NCI-H226 (cell line): Measurements from ENCODE around the gene NQO2.
"Not testable (repeated sequence)": the region's sequence is repeated elsewhere in the genome, so short reads cannot be mapped to it uniquely, and the experiment has no call there.

Source experiments
- DNase-seq: peaks from one replicate; pipeline ENCODE4 v3.0.0-alpha.2; 2015

NQO2 gene

DNA sequence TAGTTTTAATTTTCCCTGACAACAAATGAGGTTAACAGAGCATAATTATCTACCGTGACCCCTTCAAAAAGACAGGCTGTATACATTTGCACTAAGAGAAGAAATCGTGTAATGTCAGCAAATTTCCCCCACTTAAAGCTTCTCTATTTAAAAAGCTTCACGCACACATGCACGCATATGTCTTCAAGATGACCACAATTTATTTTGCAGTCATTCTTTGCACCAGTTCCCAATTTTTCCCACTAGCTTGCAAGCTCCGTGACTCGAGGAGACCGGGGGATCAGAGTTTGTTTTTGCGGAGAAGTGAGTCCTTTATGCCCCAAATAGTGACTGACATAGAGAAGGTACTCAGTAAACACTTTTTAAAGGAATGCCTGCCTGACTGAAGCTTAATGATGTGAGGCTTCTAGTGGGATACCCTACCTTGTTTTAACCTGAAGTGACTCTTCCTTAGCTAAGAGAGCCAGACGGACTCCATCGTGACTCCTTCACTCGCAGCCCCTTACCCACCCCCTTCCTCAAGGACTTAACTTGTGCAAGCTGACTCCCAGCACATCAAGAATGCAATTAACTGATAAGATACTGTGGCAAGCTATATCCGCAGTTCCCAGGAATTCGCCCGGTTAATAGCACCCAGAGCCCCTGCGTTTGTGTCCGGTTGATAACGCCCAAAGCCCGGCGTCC, 9.3 kb upstream of the NQO2 start:
- peak; percentile 50 for DNase-seq

DNA sequence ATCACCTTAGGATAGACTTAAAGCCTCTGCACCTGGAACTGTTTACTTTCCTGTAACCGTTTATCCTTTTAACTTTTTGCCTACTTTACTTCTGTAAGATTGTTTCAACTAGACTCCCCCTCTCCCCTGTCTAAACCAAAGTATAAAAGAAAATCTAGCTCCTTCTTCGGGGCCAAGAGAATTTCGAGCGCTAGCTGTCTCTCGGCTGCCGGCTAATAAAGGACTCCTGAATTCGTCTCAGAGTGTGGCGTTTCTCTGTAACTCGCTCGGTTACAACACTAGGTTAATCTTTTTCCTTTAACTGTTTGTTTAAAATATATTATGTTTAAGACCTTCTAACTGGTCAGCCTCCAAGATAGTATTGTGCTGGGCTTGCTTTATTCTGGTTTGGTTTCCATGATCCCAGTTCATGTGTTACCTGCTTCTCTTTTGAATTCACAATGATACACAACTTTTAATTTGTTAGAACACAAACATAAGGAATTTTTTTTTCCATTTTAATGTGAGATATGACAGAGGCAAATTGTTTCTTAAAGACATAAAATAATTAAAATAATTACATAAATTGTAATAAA, 8.7 kb upstream of the NQO2 start:
- DNase-seq: no peak

DNA sequence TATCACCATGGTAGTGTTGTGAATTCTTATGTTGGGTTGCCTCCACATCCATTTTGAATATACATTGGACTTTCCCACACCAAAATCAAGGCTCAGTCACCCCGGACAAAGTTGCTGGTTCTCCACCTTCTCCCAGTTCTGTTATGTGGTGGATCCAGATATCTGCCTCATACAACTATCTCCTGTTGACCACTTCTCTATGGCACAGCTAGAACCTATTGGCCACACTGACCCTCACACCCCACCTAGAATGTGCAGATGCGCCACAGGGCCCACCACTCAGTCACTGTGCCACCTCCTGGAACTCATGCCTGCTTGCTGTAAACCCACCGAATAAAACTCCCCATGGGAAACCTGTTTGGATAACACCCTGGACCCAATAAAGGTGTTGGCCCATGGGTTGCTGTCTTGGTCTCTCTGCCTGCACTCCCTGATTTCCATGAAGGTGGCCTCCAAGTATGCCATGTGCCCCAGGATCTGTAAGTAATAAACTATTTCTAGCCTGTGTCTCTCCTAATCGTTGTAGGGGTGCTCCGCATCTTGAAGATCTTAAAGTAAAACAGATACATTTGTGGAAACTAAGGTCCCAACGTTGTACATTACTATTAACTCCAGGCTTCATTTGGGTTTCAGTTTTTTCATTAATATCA, 7.2 kb upstream of the NQO2 start:
- no peak for DNase-seq

DNA sequence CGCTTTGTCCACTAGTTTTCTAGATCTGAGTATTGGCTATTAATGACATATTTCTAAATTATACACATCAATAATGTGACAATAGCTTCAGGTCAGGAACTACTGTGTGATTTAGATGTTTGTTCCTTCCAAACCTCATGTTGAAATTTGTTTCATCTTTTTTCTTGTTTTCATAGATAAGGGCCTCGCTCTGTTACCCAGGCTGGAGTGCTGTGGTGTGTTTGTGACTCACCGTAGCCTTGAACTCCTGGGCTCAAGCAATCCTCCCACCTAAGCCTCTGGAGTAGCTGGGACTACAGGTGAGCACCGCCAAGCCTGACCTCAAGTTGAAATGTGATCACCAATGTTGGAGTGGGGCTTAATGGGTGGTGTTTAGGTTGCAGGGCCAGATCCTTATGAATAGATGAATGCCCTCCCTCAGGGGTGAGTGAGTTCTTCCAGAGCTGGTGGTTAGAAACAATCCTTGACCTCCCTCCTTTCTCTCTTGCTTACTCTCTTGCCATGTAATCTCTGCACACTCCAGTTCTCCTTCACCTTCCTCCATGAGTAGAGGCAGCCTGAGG, 5.9 kb upstream of the NQO2 start:
- peak; percentile 72 for DNase-seq

DNA sequence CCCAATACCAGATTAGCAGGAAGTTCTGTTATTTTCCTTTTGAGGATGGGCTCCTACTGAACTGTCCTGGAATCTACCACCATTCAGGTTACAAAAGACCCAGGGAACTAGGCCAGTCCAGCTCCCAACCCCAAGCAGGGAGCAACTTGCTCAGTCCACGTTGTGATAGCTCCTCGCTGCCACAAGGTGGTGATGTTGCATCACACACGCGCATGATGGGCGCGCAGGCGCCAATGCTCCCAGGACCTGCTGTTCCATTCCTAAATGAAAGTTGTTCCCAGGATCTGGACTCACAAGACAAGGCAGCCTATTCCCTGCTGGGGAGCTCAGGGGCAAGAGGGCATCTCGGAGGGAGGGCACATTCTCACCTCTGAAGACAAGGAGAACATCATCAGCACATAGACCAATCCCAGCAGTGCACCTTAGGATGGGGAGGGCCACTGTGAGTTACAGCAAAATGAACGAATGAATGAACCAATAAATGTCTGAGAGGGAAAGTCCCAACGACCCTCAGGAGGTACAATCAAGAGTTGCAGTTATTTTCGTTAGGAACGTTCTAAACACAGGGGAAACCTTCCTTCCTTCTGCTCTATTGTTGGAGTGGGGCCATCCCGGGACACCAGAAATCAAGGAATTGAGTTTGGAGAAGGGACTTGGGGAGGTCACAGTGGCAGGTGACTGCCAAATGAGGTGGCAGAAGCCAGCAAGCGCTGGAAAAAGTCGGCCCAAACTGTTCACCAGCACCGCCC, 1.3 kb upstream of the NQO2 start:
- not testable (repeated sequence) for DNase-seq

DNA sequence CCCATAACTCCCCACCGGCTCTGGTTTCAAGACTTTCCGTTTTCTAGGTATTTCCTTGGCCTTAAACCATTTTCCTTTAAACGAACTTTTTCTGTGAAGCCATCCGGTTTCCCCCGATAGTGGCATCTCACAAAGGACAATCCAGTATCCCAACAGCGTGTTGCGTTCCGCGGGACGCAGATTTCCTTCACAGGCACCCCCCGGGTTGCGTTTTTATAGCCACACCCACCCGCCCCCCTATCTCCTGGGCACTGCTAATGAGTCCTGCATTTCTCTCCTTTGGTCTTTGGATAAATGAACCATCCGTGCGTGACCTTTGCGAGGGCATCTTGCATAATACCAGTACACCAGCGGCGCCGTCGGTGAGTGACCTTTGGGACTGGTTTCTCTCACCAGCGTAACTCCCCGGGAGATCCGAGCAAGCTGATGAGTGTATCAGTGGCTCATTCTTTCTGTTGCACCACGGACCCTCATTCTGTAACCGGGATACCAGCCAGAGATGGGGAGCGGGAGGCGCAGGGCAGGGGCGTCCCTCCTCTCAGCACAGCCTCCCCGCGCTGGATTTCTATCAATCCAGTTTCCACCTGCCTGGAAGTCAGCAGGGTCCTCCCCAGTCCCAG, 586 bp upstream of the NQO2 start:
- peak; percentile 62 for DNase-seq

DNA sequence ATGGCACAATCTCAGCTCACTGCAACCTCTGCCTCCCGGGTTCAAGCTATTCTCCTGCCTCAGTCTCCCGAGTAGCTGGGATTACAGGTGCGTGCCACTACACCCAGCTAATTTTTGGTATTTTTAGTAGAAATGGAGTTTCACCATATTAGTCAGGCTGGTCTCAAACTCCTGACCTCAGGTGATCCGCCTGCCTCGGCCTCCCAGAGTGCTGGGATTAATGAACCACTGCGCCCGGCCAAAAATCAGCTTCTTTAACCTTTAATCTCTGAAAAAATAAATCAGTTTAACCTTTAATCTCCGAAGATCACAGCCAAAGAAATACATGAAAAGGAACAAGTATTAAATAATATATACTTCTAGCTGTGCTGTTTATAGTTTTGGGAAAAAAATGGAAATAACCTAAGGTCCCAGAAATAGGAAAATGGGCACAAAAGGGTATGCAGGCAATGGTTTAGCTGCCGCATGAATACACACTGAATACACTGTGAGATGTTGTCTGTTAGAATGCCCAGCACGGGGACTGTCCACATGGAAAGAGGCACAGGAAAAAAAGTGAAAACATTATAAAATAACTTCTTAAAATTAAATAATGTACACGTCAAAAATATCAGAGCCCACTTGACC, 1.6 kb downstream of the NQO2 start:
- DNase-seq: no peak

DNA sequence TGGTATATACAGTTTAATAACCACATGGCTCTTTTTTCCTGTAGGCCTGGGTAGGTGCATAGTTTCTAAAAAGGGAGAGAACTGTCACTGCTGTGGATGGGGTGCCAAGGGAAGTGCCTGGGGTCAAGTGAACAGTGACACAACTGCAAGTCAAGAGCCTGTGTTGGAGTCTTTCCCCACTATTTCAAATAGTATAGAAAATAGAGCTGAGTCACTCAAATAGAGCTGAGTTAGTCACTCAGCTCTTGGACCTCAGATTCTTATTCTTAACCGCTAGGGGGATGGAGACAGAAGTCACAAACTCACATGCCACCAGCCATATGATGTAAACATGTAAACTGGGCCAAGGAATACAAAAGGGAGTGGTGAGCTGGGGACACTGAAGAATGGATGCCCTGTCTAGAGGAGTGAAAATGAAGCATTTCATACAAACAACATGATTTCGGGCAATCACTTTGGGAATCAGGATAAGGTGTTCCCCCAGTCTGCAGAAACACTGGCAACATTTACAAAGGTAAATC, 2.1 kb downstream of the NQO2 start:
- peak; percentile 49 for DNase-seq

DNA sequence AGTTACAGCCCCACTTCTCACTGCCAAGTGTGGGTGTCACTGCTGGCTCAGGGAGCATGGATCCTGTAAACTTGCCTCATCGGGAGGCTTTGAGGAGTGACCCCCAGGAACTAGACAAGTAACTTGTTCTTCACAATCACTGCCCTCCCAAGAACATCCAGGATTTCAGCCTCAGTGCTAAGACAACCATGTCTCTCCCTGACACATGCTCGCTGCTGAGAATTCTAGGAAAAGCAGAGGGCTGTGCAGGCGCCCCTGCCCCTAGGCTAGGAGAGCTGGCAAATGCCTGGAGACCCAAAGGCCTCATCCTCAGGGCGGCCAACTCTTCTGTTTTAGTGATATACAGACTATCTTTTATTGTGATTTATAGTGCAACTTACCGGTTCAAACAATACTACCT, 3.5 kb downstream of the NQO2 start:
- DNase-seq: not testable (repeated sequence)

DNA sequence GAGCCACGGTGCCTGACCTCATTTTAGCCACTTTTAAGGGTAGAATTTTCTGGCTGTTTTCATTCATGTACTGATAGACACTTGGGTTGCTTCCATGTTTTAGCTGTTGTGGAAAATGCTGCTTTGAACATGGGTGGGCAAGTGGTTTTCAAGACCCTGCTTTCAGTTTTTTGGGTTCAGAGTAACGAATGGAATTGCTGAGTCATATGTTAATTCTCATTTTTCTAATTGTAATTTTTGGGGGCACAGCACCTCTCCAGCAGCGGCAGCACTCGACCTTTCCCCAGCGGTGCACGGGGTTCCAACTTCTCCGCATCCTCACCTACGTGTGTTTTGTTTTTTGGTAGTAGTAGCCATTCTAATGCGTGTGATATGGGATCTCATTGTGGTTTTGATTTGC, 5.4 kb downstream of the NQO2 start:
- no peak for DNase-seq

DNA sequence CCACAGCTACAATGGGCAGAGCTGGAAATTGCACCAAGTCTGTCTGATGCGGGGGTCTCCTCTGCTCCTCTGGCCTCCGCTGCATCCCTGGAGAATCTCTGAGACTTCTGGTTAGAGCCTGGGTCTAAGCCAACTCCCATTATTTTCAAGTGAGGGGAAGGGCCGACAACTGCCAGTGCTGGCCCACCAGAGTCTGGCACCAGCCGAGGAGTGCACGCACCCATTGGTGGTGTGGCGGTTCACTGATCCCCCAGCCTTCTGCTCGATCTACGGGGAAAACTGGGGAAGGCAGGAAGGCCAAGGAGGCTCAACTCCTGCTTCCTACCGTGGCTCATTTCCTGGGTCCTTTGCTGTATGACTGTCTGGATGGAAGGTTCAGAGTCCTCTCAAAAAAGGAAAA, 6.2 kb downstream of the NQO2 start:
- DNase-seq: no peak

DNA sequence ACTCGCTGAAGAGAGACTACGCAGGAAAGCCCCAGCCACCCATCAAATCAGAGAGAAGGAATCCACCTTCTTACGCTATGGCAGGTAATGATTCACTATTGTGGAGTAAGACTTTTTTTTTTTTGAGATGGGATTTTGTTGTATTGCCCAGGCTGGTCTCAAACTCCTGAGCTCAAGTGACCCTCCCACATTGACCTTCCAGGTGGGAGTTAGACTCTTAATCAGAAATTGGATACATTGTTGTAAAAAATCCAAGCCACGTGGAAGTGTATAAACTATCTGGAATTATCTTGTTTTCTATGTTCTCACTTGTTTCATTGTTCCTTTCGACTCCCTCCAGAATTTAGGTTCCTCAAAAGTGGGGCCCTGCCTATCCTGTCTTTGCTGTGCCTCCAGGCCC, 6.8 kb downstream of the NQO2 start:
- no peak for DNase-seq

DNA sequence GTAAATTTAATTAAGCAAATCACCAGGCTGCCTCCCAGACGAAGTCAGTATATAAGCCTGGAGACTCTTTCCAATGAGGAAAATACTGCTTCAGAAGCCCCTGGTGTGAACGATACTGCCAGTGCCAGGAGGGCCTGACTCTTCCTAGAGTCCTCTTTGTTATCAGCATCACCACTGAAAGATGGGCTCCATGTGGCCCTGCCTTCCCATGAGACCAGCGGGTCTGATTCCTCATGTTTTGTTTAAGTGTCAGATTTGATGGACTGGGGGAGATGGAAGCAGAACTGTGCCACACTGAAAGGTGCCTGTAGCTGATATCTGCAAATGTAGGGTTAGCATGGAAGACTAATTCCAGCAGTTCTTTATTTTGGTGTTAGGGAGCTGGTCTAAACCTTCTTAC, 7.9 kb downstream of the NQO2 start:
- no peak for DNase-seq

DNA sequence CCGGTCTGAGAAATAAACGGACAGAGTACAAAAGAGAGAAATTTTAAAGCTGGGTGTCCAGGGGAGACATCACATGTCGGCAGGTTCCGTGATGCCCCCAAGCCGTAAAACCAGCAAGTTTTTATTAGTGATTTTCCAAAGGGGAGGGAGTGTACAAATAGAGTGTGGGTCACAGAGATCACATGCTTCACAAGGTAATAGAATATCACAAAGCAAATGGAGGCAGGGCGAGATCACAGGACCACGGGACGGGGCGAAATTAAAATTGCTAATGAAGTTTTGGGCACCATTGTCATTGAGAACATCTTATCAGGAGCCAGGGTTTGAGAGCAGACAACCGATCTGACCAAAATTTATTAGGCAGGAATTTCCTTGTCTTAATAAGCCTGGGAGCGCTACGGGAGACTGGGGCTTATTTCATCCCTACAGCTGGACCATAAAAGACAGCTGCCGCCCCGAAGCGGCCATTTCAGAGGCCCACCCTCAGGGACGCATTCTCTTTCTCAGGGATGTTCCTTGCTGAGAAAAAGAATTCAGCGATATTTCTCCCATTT, 9.1 kb downstream of the NQO2 start:
- not testable (repeated sequence) for DNase-seq

DNA sequence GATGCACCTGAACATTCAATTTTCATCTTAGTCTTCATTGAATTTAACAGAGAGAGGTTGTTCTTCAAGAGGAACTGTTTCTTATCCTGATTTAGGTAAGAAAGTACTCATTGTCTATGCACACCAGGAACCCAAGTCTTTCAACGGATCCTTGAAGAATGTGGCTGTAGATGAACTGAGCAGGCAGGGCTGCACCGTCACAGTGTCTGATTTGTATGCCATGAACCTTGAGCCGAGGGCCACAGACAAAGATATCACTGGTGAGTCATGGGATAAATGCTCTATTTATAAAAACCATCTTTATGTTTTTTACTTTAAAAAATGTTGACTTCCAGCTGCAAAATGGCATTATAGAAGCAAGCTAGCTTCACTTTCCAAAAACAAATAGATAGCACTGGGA, 10.2 kb downstream of the NQO2 start:
- no peak for DNase-seq

DNA sequence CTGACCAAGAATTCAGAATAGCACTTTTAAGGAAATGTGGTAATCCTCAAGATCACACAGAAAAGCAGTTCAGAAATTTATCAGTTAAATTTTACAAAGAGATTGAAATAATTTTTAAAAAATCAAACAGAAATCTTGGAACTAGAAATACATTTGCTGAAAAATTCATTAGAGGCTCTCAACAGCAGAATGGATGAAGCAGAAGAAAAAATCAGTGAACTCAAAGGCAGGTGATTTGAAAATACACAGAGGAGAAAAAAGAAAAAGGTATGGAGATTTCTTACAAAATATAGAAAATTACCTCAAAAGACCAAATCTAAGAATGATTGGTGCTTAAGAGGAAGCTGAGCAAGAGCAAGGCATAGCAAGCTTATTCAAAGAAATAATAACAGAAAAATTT, 11.5 kb downstream of the NQO2 start:
- no peak for DNase-seq

DNA sequence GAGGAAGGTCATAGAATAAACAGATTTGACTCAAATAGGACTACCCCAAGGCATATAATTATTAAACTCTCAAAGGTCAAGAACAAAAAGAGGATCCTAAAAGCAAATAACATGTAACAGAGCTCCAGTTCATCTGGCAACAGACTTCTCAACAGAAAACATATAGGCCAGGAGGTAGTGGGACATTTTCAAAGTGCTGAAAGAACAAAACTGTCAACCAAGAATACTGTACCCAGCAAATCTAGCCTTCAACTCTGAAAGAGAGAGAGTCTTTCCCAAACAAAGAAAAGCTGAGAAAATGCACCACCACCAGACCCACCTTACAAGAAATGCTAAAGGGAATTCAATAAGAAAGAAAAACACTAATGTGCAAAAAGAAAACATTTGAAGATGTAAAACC, 11.9 kb downstream of the NQO2 start:
- no peak for DNase-seq

DNA sequence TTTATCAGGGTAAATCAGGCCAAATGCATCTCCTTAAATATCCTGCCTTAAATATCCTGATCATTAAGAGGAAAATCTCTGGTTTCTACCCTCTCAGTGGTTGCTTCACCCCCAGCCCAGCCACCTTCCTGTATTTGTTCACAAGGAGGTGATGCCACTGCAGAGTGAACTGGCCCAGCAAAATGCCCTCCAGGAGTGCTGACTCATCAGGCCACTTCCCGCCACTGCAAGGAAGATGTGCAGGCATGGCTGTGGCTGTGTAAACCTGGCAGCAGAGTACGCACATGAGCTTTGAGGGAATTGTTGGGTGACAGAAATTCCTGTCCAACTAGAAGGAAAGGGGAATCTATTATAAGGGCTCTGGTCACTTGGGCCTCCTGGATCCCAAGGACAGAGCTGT, 13.8 kb downstream of the NQO2 start:
- peak; percentile 46 for DNase-seq

DNA sequence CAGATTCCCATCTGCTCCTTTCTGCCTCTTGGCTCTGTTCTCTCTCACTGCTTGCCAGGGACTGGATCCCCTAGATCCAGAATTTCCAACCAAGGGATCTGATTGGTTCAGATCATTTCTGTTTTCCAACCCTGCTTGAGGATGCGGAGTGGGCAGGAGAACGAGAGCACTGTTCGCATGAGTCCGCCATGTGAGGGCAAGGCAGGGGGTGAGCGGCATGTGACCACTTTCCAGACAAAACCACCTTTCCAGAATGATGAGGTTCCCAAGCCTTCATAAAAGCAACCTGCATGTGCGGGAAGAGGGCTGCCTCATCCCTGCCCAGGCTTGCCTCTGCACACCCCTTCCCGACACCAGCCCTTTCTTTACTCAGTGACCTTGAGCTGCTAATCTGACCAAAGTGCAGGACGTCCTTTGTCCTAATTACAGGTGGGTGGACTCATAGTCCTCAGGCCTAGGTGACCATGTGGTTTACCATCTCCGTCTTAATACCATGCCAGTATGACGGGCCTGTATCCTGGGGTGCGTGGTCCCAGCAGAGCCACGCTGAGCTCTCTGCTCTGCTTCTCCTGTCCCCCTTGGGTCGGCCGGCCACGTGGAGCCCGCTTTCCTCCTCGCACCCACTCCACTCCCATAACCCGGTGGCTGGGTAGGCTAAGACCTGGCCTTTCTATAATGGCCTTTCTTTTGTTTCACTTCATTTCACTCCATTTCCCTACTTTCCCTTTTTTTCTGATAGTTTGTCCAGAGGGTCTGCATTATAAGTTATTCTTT, 14.4 kb downstream of the NQO2 start:
- DNase-seq: no peak

DNA sequence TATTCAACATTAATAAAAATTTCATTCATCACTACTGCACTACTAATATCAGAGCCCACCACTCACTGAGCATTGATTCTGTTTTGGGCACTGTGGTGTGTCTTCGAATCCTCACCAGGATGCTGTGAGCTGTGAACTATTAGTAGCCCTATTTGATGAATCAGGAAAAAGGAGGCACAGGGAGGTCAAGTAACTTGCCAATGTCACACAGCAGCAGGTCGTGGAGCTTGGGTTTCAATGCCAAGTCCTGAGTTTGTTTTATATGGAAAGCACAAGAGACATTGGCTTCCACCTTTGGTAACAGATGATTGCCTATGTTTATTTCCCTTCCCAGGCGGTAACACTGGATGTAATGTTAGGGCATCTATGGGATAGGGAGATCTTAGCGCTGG, 15.0 kb downstream of the NQO2 start:
- DNase-seq: no peak

DNA sequence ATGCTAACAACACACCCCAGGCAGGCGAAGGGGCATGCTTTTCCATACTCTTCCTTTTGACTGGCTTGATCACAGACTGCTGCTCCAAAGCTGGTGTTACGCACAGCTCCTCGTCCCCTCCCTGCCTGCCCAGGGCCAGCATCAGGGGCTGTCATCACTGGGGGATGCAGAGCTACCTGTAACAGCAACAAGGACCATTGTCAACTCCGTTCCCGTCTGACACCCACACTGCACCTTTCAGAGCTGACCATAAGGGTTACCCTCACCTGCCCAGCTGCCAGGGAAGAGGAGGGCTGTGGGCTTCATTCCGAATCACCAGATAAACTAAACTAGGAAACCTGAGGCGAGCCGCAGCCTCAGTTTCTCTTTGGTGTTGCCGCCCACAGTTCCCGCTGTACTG, 15.4 kb downstream of the NQO2 start:
- no peak for DNase-seq
